ENCODE results near the gene ABCA2.
A peak's percentile ranks its signal among the peaks of the same experiment; 100 is the strongest.
"Not testable (repeated sequence)": the region's sequence is repeated elsewhere in the genome, so short reads cannot be mapped to it uniquely, and the experiment has no call there.

ABCA2 gene

DNA sequence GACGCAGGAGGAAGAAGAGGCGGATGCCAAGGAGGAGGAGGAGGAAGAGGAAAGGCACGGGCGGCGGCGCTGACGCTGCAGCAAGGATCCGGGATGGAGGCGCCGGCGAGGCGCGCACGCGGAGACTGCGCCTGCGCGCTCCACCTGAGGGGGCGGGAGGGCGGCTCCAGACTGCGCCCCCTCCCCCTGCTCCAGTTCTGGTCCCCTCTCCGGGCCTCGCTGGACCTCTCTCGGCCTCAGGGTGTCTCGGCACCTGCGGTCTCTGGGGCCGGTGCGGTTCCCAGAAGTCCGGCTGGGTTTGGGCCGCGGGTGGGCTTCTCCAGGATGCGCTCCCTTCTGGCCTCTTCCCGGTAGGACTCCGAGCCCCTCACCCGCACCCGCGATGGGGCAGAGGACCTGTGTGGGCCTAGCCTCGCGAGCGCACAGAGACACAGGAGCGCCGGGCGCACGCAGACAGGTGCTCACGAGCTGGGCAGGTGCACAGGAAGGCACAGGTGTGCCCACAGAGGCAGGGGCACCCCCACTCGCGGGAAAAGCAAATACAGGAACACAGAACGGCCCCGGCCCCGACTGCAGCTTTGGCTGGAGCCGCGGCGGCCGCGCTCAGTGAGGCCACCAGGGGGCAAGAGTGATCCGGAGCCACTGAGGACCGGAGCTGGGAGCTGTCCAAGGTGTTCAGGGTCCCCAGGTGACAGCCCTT is 18.2 kb upstream of the ABCA2 start, which contains the start of gene NPDC1:
NPDC1 (minus strand) TSS at position 90 of the 700 bp plus-strand sequence. CDS start 188 bp downstream, outside the sequence.
- peak; percentile 80 for DNase-seq

DNA sequence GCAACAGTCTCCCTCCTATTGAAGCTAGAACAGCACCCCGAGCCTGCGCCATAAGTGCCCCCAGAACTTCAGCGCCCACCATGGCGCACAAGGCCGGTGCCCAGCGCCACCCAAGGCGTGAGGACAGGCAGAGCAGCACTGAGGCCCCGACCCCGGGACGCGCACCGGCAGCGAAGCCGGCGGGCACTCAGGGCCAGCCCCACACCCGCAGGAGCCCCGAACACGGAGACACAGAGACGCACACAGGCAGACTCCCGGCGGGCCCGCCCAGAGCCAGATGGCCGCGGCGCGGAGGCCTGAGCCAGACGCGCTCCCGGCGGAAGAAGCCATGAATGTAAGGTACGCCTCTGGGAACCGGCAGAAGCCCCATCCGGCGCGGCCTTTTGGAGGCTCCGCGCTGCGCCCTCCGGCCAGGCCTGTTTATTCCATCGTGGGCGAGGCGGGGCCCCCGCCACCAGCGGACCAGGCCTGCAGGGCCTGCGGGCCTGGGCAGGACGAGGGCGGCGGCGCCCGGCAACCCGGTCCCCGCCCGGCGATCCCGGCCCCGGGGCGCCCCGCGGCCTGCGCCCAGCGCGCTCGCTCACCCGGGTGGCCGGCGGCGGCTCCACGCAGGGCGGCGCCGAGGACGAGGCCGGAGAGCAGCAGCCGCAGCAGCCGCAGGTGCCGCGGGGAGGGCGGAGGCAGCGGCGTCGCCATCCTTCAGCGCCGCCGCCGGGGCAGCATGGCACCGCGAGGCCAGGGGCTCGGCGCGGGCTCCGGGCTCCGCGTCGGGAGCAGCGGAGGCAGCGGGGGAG is 17.5 kb upstream of the ABCA2 start:
- DNase-seq = no peak

DNA sequence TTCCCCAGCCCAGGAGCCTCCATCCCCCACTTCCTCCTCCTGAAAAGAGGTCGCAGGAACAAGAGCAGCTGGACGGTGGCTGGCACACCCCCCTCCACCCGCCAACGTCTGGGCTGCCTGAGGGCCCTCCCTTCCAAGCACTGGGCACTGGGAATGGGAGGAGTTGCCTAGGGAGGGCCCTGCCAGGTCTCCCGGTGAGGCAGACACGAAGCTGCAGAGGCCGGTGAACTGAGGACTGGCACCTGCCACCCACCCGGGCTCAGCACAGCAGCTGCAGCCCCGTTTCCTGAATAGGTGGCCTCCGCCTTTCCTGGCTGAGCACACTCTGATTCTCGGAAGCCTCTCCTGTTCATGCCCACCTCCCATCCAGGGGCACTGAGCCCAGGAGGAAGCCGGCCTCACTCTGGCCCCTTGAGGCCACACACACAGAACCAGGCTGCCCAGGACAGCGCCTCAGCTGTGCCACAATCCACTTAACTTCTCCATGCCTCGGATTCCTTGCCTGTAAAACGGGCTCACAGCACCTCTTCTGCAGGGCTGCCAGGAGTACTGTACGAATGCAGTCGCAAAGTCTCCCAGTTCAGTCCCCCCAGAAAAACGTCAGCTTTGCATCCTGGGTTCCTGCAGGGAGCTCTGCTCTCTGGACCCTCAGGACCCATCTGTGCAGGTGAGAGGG is 16.6 kb upstream of the ABCA2 start:
- no peak for DNase-seq

DNA sequence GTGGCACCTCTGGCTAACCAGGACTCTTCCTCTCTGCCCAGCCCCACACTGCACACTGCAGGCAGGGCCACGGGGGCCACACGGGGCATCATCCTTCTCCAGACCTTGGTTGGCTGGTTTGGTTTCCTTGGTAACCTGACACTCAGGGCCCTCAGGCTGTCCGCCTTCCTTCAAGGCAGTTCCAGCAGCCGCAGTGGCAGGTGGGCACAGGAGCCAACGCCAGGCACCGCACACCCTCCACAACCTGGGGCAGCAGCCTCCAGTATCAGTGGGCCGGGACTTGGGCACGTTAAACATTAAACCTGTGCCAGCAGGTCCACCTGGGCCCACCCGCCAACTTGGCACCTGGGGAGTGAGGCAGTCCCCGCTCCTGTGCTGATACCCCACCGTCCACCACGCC is 16.0 kb upstream of the ABCA2 start:
- DNase-seq = no peak

DNA sequence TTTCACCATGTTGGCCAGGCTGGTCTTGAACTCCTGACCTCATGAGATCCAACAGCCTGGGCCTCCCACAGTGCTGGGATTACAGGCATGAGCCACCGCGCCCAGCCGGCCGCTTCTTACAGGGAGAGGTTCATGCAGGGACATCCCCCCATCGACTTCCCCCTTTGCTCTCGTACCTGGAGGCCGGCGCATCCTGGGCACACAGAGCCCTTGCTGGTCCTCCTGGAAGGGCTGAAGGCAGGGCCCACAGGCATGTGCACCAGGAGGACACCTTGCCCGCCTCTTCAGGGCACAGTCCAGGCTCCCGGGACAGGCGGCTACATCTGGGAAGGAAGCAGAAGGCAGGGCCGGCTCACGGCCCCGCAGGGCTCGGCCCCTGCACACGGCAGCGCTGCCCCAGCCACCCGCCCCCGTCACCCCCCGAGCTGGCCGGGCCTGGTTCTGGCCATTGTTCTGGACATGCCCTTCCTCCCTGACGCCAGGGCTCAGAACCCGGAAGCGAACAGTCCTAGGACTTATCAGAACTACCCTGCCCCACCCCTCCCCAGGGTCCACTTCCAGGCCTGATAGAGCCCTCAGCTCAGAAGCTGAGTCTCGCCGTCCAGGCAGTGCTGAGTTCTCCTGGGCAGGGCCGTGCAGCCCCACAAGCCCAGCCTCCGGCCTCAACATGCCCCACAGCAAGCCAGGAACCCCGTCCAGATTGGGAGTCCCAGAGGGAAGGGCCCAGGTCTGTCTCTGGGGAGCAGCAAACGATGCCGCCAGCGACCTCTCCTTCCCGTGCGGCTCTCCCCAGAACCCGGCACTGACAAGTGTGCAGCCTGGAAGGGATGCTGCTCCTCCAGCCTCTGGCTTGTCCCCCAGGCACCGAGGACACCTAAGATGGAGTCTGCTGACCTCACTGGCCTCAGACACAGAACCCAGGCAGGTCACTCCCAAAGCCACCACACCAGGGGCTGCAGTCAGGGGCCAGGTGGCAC is 15.0 kb upstream of the ABCA2 start:
- no peak for DNase-seq

DNA sequence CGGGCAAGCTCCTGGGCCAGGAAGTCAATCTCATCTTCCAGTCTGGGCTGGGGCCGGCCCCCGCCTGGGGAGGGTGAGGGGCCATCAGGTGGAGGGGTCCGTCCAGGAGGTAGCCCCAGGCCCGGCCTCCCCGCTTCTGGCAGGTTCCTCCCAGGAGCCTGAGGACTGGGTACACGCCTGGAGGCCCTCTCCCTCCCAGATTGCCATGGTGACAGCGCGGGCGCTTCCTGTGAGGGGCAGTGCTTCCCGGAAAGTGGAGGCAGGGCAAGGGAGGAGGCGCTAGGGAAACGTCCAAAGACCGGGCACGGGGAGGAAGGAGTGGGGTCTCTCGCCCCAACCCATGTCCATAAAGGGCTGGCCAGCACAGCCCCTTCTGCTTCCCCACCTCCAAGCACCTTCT is 13.1 kb upstream of the ABCA2 start:
- no peak for DNase-seq

DNA sequence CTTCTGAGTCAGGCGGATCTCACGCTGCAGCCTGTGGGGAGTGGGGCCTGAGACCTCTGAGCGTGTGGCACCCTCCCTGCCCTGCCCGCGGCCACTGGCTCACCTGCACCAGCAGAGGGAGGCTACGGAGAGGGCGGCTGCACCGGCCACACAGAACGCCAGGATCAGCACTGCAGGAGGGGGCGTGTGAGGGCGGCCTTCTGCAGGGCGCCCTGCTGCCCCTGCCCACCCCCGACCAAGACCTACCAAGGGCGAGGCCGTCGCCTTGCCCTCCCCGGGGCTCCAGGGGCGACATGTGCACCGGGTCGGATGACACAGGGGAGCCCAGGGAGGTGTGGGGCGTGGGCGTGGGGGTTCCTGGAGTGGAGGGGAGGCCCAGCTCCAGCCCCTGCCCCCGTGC is 12.5 kb upstream of the ABCA2 start:
- DNase-seq = no peak

DNA sequence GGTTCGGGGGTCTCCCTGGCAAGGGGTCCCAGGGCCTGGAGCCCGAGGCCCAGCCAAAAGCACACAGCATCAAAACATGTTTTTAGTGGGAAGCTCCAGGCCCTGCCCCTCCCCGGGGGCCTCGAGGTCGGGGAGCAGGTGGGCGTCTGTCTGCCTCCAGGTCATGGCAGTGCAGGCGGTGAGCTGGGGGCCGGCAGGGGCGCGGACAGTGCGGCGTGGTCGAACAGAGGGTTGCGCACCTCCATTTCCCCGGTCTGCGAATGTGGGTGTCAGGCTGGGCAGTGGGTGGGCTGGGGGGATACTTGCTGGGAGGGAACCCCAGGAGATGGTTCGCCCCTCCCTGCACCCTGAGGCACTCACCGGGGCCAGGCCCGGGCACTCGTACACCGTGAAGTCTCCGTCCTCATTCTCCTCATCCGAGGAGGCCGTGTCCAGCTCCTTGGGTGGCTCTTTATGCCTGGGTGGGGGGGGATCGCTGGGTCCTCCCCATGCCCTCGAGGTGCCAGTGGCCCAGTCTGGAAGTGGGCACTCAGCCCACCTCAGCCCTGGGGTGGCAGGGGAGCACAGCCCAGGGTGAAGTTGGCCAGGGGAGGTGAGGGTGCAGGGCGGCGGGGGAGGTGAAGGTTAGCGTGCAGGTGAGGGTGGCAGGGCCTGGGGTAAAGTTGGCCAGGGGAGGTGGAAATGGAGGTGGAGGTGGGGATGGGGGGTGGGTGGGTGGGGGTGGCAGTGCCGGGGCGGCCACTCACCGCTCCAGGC is 11.8 kb upstream of the ABCA2 start:
- no peak for DNase-seq

DNA sequence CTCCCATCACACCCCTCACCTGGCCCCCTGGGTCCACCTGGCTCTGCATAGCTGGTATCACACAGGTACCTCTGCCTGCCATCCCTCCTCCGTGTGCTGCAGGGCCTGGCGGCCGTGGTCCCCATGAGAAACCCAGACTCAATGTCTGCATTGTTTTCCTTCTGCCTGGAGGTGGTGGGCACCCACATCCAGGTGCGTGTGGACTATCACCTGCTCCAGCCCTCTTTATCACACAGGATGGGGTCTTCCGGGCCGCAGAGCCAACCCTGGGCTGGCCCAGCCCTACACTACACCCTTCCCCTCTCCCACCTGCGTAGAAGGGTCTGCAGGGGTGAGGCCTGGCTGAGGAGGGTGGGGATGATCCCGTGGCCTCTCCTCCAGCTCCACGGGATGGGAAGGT is 10.9 kb upstream of the ABCA2 start:
- no peak for DNase-seq

DNA sequence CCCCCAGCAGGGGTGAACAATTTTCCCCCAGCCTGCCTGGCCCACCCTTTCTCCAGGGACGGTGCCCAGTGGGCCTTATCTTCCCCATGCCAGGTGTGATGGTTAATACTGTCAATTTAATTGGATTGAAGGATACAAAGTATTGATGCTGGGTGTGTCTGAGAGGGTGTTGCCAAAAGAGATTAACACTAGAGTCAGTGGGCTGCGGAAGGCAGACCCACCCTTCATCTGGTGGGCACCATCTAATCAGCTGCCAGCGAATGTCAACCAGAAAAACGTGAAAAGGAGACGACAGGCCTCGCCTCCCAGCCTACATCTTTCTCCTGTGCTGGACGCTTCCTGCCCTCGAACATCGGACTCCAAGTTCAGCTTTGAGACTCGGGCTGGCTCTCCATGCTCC is 9.4 kb upstream of the ABCA2 start:
- no peak for DNase-seq

DNA sequence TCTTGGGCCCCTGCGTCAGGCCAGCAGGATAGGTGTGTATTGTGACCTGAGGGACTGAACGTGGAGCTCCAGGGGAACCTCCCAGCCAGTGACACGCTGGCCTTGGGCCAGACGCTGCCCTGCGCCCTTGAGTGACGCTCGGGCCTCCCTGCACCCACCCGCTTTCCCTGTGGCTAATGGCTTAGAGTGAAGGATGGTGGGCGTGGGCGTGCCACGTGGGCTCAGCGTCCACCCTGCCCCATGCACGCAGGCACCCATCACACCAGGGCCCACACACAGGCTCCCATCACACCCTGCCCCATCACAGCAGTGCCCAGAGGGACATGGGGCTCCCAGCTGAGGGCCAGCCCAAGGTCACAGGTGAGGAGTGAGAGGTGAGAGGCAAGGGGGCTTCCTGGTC is 9.0 kb upstream of the ABCA2 start:
- no peak for DNase-seq

DNA sequence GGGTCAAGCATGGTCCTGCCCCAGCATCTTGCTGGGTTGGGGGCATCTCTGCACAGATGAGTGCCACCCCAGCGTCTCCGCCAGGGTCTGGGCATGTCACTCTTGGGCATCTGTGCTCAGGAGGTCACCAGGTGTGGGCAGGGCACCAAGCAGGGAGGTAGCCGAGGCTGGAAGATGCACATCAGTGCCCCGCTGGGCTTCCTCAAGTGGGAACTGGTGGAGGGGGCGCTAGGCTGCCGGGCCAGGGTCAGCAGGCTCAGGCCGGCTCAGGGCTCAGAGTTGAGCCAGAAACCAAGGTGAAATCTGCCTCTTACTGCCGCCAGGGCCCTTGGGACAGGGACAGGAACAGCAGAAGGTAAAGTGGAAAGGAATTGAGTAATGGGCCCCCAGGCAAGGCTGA is 7.9 kb upstream of the ABCA2 start:
- DNase-seq = no peak

DNA sequence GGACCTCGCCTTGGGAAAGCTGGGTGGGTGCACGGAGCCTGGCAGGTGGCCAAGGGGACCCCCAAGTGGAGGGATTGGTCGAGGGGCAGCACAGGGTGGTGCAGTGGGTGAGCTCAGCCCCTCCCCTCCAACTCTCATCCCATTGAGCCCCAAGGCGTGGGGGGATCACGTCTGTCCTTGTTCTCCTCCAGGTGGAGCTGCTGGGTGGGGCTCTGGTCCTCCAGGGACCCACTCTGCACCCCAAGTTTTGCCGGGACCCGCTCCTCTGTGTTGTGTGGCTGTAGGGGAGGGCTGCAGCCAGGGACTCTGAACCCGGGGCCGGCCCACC is 7.4 kb upstream of the ABCA2 start:
- DNase-seq = no peak

DNA sequence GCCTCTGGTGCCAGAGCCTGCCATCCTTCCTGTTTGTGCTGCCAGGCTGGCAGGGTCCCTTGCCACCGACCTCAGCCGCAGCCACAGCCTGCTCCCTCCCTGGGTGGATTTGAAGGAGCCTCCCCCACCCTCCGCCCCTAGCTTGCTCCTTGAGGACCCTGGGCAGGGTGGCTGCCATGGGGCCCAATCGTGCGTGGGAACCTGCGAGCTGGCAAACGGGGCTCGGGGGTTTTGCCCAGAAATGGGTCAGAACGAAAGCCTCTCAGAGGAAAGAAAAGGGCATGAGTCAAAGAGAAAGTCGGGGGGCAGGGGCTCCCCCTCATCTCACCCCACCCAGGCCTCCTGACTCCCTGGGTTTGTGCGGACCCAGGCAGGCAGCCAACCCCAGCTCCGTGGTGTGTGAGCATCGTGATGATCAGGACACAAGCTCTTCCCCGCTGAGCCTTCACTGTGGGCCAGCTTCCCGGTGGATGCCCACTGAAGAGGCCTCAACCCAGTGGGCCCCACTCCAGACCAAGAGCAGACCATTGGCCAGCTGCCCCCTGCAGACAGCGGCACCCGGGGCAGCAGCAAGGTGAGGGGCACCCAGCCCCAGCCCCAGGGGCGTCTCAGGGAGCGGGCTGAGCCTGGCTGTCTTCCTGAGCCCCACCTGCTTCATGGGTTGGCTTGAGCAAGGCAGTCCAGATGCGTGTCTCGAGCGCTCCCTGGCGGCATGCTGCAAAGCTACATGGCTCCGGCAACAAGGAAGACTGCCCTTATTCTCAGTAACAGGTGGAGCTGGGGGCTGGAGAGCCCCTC is 6.9 kb upstream of the ABCA2 start:
- peak; percentile 86 for DNase-seq

DNA sequence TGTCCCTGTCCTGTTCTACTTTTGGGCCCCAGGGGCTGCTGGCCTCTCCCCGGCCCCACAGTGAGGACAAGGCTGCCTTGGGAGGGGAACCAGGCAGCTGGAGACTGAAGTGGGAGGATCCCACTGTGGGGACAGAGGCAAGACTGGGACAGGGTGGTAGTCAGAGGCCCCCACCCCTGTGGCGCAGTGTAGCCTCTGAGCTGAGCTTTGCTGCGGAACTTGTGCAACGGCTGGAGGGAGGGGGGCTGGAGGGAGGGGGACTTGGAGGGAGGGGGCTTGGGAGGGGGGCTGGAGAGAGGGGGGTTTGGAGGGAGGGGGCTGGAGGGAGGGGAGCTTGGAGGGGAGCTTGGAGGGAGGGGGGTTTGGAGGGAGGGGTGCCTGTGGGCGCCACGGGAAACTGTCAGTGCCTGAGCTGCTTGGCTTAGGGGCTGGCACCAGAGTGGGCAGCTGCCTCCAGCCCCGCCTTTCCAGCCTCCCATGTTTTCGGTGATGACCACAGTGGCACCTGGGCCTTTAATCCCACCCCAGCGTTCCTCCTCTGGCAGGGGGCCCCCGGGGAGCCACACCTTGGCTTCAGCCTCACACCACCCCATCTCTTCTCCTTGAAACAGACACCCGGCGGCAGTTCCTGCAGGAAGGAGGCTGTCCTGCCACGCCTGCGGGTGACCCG is 6.1 kb upstream of the ABCA2 start:
- no peak for DNase-seq

DNA sequence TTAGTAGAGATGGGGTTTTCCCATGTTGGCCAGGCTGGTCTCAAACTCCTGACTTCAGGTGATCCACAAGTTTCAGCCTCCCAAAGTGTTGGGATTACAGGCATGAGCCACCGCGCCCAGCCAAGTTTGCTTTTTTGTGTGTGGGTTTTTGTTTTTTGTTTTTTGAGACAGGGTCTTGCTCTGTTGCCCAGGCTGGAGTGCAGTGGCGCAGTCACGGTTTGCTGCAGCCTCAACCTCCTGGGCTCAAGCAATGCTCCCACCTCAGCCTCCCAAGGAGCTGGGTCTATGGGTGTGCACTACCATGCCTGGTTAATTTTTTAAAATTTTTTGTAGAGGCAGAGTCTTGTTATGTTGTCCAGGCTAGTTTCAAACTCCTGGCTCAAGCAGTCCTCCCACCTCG is 5.4 kb upstream of the ABCA2 start:
- not testable (repeated sequence) for DNase-seq

DNA sequence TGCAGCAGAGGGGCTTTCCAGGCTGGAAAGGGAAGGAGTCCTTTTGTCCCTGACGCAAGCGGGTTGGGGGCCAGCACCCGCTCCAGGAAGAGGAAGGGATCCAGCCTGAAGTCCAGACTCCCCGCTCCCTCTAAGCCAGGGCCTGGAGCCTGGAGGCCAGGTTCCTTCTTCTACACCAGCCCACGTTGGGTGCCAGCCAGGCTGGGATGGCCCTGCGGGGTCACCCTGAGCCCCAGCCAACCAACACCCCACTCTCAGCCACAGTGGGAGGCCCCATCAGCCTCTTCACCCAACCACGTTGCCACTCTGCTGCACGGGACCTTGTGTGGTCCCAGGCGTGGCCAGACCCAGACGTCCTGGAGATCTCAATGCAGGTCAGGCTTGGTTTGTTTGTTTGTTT is 4.8 kb upstream of the ABCA2 start:
- DNase-seq = no peak

DNA sequence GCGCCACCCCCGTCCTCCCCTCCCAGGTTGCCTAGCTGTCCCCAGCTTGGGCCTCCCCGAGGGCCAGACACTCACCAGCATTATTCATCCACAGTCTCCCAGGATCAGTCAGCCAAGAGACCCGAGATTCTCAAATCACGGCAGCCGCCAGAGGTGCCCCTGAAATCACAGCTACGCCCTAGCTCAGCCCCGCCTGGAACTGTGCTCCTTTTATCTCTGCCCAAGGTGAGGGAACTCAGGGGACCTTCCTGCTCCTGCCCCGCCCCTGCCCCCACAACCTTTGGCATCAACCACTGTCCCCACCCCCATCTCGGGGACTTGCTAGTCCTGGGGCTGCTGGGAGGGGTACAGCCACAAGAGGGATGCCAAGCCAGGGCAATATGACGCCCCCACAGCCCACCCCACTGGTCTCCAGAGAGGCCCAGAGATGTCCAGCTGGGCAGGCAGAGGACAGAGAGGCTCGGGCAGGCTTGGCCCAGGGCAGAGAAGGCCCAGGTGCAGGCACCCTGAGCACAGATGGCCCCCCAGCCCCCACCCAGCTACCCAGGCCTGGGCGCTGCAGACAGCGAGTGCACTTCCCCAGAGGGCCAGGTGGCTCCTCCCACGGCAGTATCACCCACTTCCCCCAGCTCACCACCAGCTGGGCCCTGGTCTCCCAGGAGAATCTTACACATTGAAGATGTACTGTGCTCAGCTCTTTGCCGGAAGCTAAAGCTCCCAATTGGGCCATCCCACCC is 4.0 kb upstream of the ABCA2 start, which contains the start of gene FUT7:
FUT7 (minus strand) TSS at position 185 of the 737 bp plus-strand sequence; CDS start at position 88, 97 bp downstream.
- DNase-seq = no peak

Measured in stimulated activated CD4-positive, alpha-beta T cell treated with anti-CD3 and anti-CD28 coated beads, Interleukin-12 subunit alpha, Interleukin-12 subunit beta, amount 100 ng/mL, for 4 hours (primary cell).